Endothelial cell of umbilical vein (primary cell): ENCODE results near the gene MICALL2. TPM values are rescaled to one million over a fixed set of nuclear protein-coding genes. Genes with fewer than 3 reads are reported as not detected.

ENCODE experiments used
- BruUV-seq: library from RNA; stranded (reverse); fragments of 400-500 nt; replicated peaks from 2 replicates; lab custom pipeline; 2021; lab: Mats Ljungman, UMichigan
- CTCF ChIA-PET: fragments of 300-600, 350-600 bp; sonication (Branson Sonifier 250); formaldehyde crosslinking; loops from one replicate; lab custom pipeline; 2021; ENCODE audit warnings: antibody characterized with exemption, inconsistent platforms; lab: Charles Lee
- POLR2A ChIA-PET: fragments of 300-600, 350-600 bp; sonication (Branson Sonifier 250); formaldehyde crosslinking; loops from one replicate; lab custom pipeline; 2021; ENCODE audit warnings: antibody characterized with exemption, inconsistent platforms; lab: Charles Lee
- DNase-seq: peaks from one replicate; pipeline ENCODE4 v3.0.0-alpha.2; 2011; ENCODE audit warnings: low read depth, low spot score
- FAIRE-seq: peaks from 2 replicates; lab custom pipeline; 2011; peaks lifted over from hg19 to GRCh38; lab: Jason Lieb, UNC
- H2AFZ ChIP-seq: 2 replicates; pipeline ENCODE4 v1.6.0; 2012; ENCODE audit warnings: low read depth, low read length, control low read depth, inconsistent platforms
- H3K27ac ChIP-seq: 2 replicates; pipeline ENCODE4 v1.5.1; 2011; ENCODE audit warnings: low read depth, mild to moderate bottlenecking, control low read depth, low read length, moderate library complexity; ENCODE audit not compliant: insufficient read depth
- H3K27me3 ChIP-seq, 2 experiments: 2 replicates each; pipeline versions ENCODE4 v1.6.0 to v1.6.1; 2011; ENCODE audit warnings: low read length in 2 of 2, mixed read lengths in 1 of 2; ENCODE audit not compliant: control insufficient read depth in 2 of 2, insufficient read depth in 2 of 2
- H3K36me3 ChIP-seq, 2 experiments: 2 replicates in 1 of 2; 3 replicates in 1 of 2; pipeline ENCODE4 v1.5.1; 2011; ENCODE audit warnings: low read length in 2 of 2, mild to moderate bottlenecking in 1 of 2, moderate library complexity in 1 of 2; ENCODE audit not compliant: control insufficient read depth in 2 of 2, insufficient read depth in 2 of 2; ENCODE audit errors: extremely low read depth in 1 of 2
- H3K4me1 ChIP-seq: 3 replicates; pipeline ENCODE4 v1.5.1; 2011; ENCODE audit warnings: mild to moderate bottlenecking, low read length; ENCODE audit not compliant: control insufficient read depth, insufficient read depth; ENCODE audit errors: extremely low read depth
- H3K4me2 ChIP-seq: 2 replicates; pipeline ENCODE4 v1.6.1; 2011; ENCODE audit warnings: low read length, control low read depth, mixed read lengths; ENCODE audit not compliant: insufficient read depth
- H3K4me3 ChIP-seq, 3 experiments: fragments of 200-600 bp in 1 of 3; sonication (generic), shearing (Covaris generic) in 1 of 3; replicated peaks in 1 of 3; 2 replicates each; pipeline ENCODE4 v1.5.1; 2011 to 2016; ENCODE audit warnings: control low read depth in 3 of 3, low read length in 3 of 3, mild to moderate bottlenecking in 2 of 3, inconsistent platforms in 1 of 3, low read depth in 1 of 3, moderate library complexity in 1 of 3; ENCODE audit not compliant: insufficient read depth in 1 of 3
- H3K79me2 ChIP-seq: 2 replicates; pipeline ENCODE4 v1.6.0; 2012; ENCODE audit warnings: low read length, inconsistent platforms; ENCODE audit not compliant: control insufficient read depth, insufficient read depth
- H3K9ac ChIP-seq: replicated peaks from 2 replicates; pipeline ENCODE3; 2011; ENCODE audit warnings: low read length, control low read depth; ENCODE audit not compliant: insufficient read depth; ENCODE audit errors: extremely low read depth
- H3K9me1 ChIP-seq: replicated peaks from 3 replicates; pipeline ENCODE4 v1.6.0; 2011; ENCODE audit warnings: mild to moderate bottlenecking, low read length; ENCODE audit not compliant: control insufficient read depth, insufficient read depth; ENCODE audit errors: extremely low read depth
- H3K9me3 ChIP-seq: replicated peaks from 2 replicates; pipeline ENCODE4 v1.5.1; 2012; ENCODE audit warnings: low read length, inconsistent platforms; ENCODE audit not compliant: control insufficient read depth, insufficient read depth
- H4K20me1 ChIP-seq: replicated peaks from 2 replicates; pipeline ENCODE3; 2011; ENCODE audit warnings: mild to moderate bottlenecking, low read length; ENCODE audit not compliant: control insufficient read depth, insufficient read depth; ENCODE audit errors: extremely low read depth
- CTCF ChIP-seq, 2 donors: IDR thresholded peaks; 1 replicate in 1 of 2; 2 replicates in 1 of 2; pipeline ENCODE4 v1.5.1; 2011; ENCODE audit warnings: low read length in 2 of 2, mild to moderate bottlenecking in 2 of 2, moderate library complexity in 2 of 2, control low read depth in 1 of 2, inconsistent platforms in 1 of 2, low read depth in 1 of 2; ENCODE audit not compliant: insufficient read depth in 1 of 2; ENCODE audit errors: extremely low read depth in 1 of 2
- EZH2 ChIP-seq: IDR thresholded peaks from 2 replicates; pipeline ENCODE4 v1.6.1; 2012; ENCODE audit warnings: borderline replicate concordance, low read depth, mild to moderate bottlenecking, moderate library complexity, low read length, inconsistent platforms; ENCODE audit not compliant: severe bottlenecking
- FOS ChIP-seq: IDR thresholded peaks from 2 replicates; pipeline ENCODE4 v1.6.1; 2011; ENCODE audit warnings: mild to moderate bottlenecking, low read length, moderate library complexity, borderline replicate concordance; ENCODE audit not compliant: insufficient read depth
- GATA2 ChIP-seq: IDR thresholded peaks from 2 replicates; pipeline ENCODE4 v1.7.0; 2011; ENCODE audit warnings: low read depth, mild to moderate bottlenecking, moderate library complexity, mixed read lengths, low read length; ENCODE audit not compliant: insufficient read length, insufficient read depth
- MAX ChIP-seq: IDR thresholded peaks from 2 replicates; pipeline ENCODE4 v1.6.1; 2011; ENCODE audit not compliant: insufficient read depth, insufficient read length
- MYC ChIP-seq: IDR thresholded peaks from one replicate; pipeline ENCODE4 v1.6.1; 2011; ENCODE audit warnings: mild to moderate bottlenecking, low read depth, low read length
- POLR2A ChIP-seq: IDR thresholded peaks from 2 replicates; pipeline ENCODE4 v1.6.1; 2012; ENCODE audit warnings: low read depth, mild to moderate bottlenecking, control low read depth, low read length
- POLR2AphosphoS5 ChIP-seq: IDR thresholded peaks from 2 replicates; pipeline ENCODE4 v1.6.1; 2012; ENCODE audit warnings: low read depth, mild to moderate bottlenecking, control low read depth, low read length, moderate library complexity; ENCODE audit not compliant: insufficient read depth
- dilution Hi-C: fragments of 300-500 bp; cut with MboI; formaldehyde crosslinking; loops from one replicate; pipeline ENCODE4 v1.15.0; 2019; ENCODE audit warnings: low sequenced_read_pairs; ENCODE audit not compliant: extremely low pct_ligation_motif_present
- intact Hi-C: fragments of 100-400 bp; cut with micrococcal nuclease; formaldehyde crosslinking; loops from one replicate; pipeline ENCODE4 v1.10.0; 2022
- polyA plus RNA-seq, 4 experiments: library from polyadenylated mRNA; depleted of rRNA in 3 of 4; stranded (reverse) in 3 of 4; unstranded in 1 of 4; fragments of >200 nt; gene quantifications; 2 replicates each; pipeline versions ENCODE4 v1.2.1 to v1.2.3, GENCODE V29; 2011 to 2012; ENCODE audit warnings: missing spikeins in 1 of 4
- total RNA-seq: library from RNA; stranded (reverse); gene quantifications from 2 replicates; pipeline ENCODE4 v1.2.3, GENCODE V29; 2021

Gene MICALL2
- total and polyA plus RNA-seq, 2 donors (not counting 3 experiments of a cell fraction or from before 2014, with no cell fraction given) = 29.8 to 46.3 TPM

GRCh38 chr7:1505731-1506550 lies 46.7 kb upstream of the MICALL2 start:
- dilution Hi-C loops (no loop called here), intact Hi-C loops (no loop called here)
- Histone ChIP-seq H3K4me3 (no peak overlapping the region), H3K79me2 (peaks cover 24% of the 10 kb centered on the region), H3K9me1 (no peaks in the 10 kb centered on the region), H2AFZ (no peak overlapping the region), H3K9me3 (no peaks in the 10 kb centered on the region), H3K36me3 (peaks cover 0 to 6% of the 10 kb centered on the region in 2 experiments), H4K20me1 (no peaks in the 10 kb centered on the region), H3K9ac (no peak overlapping the region), H3K27ac (no peak overlapping the region), H3K4me1 (peaks cover 5% of the 10 kb centered on the region), H3K27me3 (no peaks in the 10 kb centered on the region), H3K4me2 (no peak overlapping the region)
- ChIA-PET CTCF (interaction anchor here (1.3 kb wide), 1 partner anchor 7 kb away, joined by 5 read pairs; no protein-coding TSS in a partner anchor), POLR2A (no interaction called here)
- FAIRE-seq (no peak), DNase-seq (no peak)
- BruUV-seq = no TSS peak
- no peak for TF ChIP-seq MAX
- TF ChIP-seq FOS = no peak
- no peak for TF ChIP-seq POLR2A
- TF ChIP-seq GATA2 = no peak
- TF ChIP-seq CTCF (IDR thresholded peaks at IDR 0.05; ENCODE audit: extremely low read depth in 1 of 2, insufficient read depth in 1 of 2, low read depth in 1 of 2, low read length in 2 of 2) = no peak
- no peak for TF ChIP-seq MYC
- no peak for TF ChIP-seq EZH2
- no peak for TF ChIP-seq POLR2AphosphoS5
